ENCODE data around the gene ATRN. TPM values are rescaled to one million over a fixed set of nuclear protein-coding genes. Genes with fewer than 3 reads are reported as not detected.

ATRN gene
- total and polyA plus RNA-seq, 7 donors = 3.9 to 18.6 (median 14.7) TPM

DNA sequence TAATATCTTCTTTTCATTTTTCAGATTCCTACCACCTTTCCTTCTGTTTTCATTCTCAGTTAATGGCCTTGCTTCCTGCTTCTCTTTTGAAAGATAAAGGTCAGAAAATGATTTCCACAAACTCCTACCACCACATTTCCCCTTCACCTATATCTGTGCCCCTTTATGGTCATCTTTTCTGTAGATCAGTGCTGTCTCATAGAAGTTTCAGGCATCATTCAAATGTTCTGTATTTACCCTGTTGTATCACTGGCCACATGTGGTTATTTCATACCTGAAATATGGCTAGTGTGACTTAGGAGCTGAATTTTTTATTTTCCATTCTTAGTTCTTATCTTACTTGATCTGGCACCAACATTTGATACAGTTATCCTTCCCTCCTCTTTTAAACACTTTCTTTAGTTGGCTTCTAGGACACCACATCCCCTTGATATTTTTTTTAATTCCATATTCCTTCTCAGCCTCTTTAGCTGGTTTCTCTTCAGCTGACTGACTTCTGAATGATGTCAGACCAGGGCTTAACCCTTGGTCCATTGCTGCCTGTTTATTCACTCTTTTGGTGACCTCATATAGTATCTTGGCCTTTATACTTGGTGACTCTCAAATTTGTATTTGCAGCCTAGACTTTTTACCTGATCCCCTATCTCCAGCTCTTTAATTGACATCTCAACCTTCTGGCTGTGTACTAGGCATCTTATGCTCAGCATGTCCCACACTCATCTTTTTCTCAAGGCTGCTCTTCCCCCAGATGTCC is 81.0 kb downstream of the ATRN start:
- H3K36me3 ChIP-seq (ENCODE audit: insufficient read depth in 1 of 2, low read depth in 1 of 2) = peaks cover 0 to 66% of the 10 kb centered on the region in 2 donors
- intact Hi-C loops (cut with DNase I) = no loop called here

DNA sequence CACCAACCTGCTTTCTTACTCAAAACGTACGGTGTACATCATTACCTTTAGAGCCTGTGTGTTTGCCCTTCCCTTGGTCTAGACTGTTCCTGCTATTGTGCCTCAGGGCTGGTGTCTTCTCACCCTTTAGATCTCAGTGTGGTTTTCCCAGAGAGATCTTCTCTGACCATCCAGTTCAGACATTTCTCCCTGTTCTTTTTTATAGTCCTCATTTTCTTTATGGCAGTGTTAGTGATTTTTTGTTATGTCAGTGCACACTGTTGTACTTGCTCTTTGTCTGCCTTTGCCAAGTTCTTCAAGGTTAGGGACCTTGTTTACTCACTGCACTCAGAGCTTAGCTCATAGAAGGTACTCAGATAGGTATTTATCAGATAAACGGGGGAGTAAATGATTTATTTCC is 82.8 kb downstream of the ATRN start:
- 57 to 75% (median 60%) methylated on average over 3 of the region's 3 CpGs for WGBS, 3 donors
- no peak overlapping the region for H3K4me3 ChIP-seq
- ATAC-seq (no peak), DNase-seq (no peak)
- no peaks in the 10 kb centered on the region for H3K4me1 ChIP-seq
- intact Hi-C loops (cut with DNase I) = no loop called here
- H3K27me3 ChIP-seq (ENCODE audit: insufficient read depth in 3 of 3, low read length in 2 of 3) = no peaks in the 10 kb centered on the region
- TF ChIP-seq, protein P1, sequence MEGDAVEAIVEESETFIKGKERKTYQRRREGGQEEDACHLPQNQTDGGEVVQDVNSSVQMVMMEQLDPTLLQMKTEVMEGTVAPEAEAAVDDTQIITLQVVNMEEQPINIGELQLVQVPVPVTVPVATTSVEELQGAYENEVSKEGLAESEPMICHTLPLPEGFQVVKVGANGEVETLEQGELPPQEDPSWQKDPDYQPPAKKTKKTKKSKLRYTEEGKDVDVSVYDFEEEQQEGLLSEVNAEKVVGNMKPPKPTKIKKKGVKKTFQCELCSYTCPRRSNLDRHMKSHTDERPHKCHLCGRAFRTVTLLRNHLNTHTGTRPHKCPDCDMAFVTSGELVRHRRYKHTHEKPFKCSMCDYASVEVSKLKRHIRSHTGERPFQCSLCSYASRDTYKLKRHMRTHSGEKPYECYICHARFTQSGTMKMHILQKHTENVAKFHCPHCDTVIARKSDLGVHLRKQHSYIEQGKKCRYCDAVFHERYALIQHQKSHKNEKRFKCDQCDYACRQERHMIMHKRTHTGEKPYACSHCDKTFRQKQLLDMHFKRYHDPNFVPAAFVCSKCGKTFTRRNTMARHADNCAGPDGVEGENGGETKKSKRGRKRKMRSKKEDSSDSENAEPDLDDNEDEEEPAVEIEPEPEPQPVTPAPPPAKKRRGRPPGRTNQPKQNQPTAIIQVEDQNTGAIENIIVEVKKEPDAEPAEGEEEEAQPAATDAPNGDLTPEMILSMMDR (IDR thresholded peaks at IDR 0.05) = no peak
- H3K9me3 ChIP-seq = no peaks in the 10 kb centered on the region
- no peak overlapping the region for H3K27ac ChIP-seq
- H3K36me3 ChIP-seq (ENCODE audit: insufficient read depth in 1 of 2, low read depth in 1 of 2) = peaks cover 0 to 50% of the 10 kb centered on the region in 2 donors

More for the DNA sequence above, 81.0 kb downstream of the ATRN start:
- DNase-seq (no peak), ATAC-seq (no peak)
- TF ChIP-seq, protein P1 (IDR thresholded peaks at IDR 0.05) = no peak
- Histone ChIP-seq H3K4me3 (no peak overlapping the region), H3K27me3 (ENCODE audit: insufficient read depth in 3 of 3, low read length in 2 of 3) (no peaks in the 10 kb centered on the region), H3K27ac (no peak overlapping the region), H3K9me3 (no peaks in the 10 kb centered on the region), H3K4me1 (no peaks in the 10 kb centered on the region)

DNA sequence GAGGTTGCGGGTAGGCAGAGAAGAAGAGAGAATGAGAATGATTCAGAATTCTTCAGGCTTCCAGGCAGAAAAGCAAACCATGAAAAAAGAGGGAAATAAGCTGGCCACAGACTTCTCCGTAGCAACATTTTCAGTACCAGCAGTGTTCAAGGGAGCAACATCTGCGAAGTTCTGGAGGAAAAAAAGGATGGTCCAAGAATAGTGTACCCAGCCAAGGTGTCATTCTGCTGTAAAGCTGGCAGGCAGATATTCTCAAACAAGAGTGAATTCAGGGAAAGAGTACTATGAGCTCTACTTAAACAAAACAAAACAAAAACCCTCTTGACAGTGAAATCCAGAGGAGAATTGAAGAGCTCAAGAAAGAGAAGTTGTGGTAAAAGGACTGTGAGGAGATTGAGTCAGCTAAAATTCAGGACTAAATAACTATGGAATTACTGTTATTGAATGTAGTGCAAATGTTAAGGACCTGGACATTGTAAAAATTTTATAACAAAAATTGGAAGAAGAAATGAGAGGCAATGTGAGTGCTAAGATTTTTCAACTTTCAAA is 86.5 kb downstream of the ATRN start:
- Histone ChIP-seq H3K36me3 (ENCODE audit: insufficient read depth in 1 of 2, low read depth in 1 of 2) (peaks cover 0 to 35% of the 10 kb centered on the region in 2 donors), H3K27me3 (ENCODE audit: insufficient read depth in 3 of 3, low read length in 2 of 3) (no peaks in the 10 kb centered on the region), H3K27ac (no peak overlapping the region), H3K4me1 (no peaks in the 10 kb centered on the region), H3K4me3 (no peak overlapping the region), H3K9me3 (no peaks in the 10 kb centered on the region)
- ATAC-seq (no peak), DNase-seq (no peak)
- TF ChIP-seq, protein P1 (IDR thresholded peaks at IDR 0.05) = no peak
- WGBS, 3 donors = 86 to 90% (median 87%) methylated on average over 3 of the region's 3 CpGs
- intact Hi-C loops (cut with DNase I) = no loop called here

DNA sequence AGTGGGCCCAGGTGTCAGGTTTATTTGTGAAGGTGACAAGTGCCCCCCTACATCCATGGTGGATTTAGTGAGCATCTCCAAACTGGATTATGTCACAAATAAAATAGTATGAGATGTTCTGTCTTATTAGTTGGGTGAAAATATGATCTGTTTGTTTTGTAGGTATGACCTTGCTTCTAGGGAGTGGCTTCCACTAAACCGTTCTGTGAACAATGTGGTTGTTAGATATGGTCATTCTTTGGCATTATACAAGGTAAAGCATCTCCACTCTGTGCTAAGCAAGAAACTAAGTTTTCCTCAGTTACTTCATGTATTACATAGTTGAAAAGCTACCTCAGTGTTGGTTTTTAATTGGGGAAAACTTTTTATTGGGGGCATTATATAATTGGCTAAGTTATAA is 88.4 kb downstream of the ATRN start:
- intact Hi-C loops (cut with DNase I) = no loop called here
- WGBS, 3 donors = 45 to 47% (median 46%) methylated on average over 1 of the region's 1 CpG
- TF ChIP-seq, protein P1 (IDR thresholded peaks at IDR 0.05) = no peak
- Histone ChIP-seq H3K4me1 (no peaks in the 10 kb centered on the region), H3K4me3 (no peak overlapping the region), H3K36me3 (ENCODE audit: insufficient read depth in 1 of 2, low read depth in 1 of 2) (peaks cover 0 to 37% of the 10 kb centered on the region in 2 donors), H3K9me3 (no peaks in the 10 kb centered on the region), H3K27ac (no peak overlapping the region), H3K27me3 (ENCODE audit: insufficient read depth in 3 of 3, low read length in 2 of 3) (no peaks in the 10 kb centered on the region)
- DNase-seq (no peak), ATAC-seq (no peak)

Data from psoas muscle (tissue), 8 donors.